GM18909 (cell line): Measurements from ENCODE around the gene C12orf57.

Source experiments
- ATAC-seq: cut with Tn5 transposase; IDR thresholded peaks from one replicate; pipeline ENCODE4 v1.9.1; 2021; ENCODE audit warnings: mild to moderate bottlenecking; ENCODE audit not compliant: unreplicated experiment, poor library complexity

Gene C12orf57

DNA sequence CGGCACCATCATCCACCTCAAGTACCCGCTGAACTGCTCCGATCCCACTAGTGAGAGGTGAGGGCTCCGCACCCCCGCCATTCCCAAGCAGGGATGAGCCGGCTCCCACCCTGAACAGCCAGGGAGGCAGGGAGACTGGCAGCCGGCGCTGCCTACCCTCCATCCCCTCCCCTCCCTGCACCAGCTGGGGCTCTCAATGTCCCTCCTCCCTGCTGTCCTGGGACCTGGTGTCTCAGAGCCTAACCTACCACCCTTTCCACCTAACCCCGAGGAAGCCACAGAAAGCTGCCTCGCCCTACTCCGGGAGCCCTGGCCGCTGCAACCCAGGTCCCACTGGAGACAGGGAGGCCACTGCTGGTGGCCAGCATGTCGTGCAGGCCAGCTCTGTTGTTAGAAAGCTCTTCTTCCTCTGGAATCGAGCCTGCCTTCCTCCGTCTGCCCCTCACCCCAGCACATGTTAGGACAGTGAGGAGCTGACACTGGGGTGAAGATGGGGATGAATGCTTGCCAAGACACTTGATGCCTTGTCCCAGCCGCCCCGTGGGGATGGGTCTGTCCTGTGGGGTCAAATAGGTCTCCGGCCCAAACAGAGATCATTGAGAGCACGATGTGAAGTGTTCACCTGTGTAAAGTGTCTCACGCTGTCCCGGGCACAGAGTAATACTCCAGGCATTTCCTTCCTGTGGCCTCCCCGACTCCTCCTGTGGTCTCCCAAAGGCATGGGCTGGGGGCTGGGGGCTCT lies 8.5 kb downstream of the C12orf57 start:
- no peak for ATAC-seq

DNA sequence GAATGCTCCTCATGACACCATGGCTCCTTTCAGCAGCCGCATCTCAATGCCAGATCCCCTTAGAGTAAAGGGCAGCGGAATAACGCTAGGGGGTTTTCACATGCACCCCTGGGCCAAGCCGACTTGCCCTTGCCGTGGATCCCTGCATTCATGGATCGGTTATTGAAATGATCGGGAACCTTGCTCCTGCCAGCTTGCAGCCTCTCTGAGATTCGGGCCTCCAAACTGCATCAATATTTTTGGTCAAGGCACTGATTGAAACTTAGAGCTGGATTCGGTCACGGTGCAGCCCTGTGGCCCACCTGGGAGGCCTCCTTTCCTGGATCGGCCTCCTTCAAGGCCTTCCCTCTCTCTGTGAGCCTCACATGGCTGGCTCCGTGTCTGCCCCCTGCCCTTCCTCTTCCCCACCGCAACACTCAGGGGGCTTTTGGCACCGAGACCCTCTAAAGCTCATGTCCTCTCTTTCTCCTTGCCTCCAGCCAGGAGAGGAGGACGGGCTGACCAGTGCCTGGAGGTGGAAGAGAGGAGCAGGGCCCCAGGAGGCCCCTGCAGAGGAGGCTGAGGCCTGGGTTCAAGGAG lies 9.1 kb downstream of the C12orf57 start:
- ATAC-seq, result no peak

DNA sequence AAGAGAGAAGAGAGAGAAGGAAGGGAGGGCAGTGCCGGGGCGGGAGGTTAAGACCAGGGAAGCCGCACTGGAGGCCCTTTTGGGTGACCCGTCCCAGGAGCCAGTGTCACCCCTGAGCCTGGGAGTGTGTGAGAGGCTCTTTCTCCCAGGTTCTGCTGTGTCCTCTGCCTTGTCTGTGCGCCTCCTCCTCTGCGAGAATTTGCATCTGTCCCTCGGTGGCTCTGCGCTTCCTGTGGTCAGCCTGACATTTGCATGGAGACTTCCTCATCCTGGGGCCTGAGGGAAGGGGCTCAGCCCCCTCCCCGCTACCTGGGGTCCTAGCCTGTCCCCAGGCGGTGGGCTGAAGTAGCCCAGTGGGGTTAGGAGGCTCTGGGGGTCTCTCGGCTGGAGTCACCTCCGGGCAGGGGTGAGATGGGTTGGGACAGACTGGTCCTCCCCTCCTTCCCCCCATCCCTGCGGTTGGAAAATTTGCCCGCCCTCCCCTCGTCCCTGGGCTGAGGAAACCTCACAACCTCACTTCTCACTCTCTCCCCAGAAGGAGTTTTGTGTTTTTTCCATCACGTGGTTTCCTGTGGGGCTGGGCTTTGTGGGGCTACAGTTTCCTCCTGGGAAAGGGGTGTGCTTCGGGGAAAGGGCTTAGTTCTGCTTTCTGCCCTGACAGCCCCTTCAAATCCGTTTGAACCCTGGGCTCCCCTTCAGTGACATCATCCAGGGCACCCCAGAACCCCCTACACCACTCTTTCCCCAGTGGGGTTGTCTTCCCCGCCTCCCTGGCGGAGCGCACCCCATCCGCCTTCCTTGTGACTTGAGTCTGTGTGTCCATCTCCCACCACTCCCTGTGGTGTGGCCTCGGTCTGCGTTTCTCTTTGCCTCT lies 9.9 kb downstream of the C12orf57 start:
- ATAC-seq, result peak; percentile 52

DNA sequence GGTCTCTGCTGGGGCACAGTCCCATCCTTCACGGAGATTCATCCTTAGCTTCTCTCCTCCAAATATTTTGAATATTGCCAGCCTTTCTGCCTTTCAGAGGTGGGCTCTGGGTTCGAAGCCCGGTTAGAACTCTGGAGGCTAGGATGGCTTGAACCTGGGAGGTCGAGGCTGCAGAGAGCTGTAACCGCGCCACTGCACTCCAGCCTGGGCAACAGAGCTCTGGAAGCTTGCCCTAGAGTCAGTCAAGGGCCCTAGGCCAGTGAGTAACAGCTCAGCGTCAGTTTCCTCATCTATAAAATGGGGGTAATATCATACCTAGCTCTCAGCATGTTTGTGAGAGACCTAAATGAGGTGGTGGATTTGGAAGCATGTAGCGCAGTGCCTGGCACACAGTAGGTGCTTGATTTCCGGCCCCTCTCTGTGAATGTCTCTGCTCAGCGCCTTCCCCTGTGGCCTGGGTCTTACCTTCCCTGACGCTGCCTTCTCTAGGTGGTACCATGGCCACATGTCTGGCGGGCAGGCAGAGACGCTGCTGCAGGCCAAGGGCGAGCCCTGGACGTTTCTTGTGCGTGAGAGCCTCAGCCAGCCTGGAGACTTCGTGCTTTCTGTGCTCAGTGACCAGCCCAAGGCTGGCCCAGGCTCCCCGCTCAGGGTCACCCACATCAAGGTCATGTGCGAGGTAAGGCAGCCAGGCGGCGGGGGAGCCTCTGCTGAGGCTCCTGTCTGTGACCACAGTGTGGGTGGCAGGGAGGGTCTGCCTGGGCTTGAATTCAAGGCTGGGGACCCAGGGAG lies 10.7 kb downstream of the C12orf57 start:
- ATAC-seq, result no peak

DNA sequence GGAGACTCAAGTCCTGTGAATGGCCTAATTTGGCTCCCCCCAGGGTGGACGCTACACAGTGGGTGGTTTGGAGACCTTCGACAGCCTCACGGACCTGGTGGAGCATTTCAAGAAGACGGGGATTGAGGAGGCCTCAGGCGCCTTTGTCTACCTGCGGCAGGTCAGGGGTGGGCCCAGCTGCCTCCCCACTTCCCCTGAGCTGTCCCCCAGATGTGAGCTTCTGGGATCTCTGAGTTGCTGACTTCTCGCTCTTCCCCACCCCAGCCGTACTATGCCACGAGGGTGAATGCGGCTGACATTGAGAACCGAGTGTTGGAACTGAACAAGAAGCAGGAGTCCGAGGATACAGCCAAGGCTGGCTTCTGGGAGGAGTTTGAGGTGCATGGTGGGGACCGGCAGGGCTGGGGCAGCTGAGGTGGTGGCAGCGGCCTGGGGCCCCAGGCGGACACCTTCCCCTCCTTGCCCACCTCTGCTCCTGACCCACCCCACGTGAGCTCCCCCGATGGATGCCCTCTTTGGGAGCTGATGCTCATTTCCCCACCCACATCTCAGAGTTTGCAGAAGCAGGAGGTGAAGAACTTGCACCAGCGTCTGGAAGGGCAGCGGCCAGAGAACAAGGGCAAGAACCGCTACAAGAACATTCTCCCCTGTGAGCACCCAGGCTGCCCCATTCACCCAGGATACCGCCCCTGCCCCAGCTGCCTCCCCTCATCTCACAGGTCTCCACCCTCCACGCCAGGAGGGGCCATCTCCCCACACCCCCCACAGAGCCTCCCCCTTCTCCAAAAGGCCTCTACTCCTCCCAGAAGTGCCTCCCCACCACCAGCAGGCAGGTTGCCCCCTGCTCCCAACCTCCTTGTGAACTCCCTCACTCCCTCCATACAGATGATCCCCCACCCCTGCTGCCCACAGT lies 11.5 kb downstream of the C12orf57 start:
- ATAC-seq, result no peak

DNA sequence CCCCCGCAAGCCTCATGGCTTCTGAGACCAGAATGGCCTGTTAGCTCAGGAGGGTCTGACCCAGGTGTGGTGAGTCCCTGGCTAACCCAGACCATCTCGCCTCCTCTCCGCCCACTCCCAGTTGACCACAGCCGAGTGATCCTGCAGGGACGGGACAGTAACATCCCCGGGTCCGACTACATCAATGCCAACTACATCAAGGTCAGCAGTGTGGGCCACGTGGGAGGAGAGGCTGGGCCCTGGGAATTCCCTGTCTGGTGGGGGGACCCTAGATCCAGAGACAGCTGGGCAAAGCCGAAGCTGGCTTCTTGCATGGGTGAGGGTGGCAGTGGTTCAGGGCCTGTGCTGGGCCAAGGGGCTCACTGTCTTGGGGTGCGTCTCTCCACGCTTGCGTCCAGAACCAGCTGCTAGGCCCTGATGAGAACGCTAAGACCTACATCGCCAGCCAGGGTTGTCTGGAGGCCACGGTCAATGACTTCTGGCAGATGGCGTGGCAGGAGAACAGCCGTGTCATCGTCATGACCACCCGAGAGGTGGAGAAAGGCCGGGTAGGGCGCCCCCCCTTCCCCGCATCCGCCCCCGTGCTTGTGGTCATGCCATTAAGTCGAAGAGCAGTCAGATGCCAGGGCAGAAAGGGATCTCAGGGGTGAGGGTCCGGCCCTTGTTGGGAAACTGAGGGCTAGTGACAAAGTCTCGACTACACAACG lies 12.4 kb downstream of the C12orf57 start:
- ATAC-seq, result no peak

DNA sequence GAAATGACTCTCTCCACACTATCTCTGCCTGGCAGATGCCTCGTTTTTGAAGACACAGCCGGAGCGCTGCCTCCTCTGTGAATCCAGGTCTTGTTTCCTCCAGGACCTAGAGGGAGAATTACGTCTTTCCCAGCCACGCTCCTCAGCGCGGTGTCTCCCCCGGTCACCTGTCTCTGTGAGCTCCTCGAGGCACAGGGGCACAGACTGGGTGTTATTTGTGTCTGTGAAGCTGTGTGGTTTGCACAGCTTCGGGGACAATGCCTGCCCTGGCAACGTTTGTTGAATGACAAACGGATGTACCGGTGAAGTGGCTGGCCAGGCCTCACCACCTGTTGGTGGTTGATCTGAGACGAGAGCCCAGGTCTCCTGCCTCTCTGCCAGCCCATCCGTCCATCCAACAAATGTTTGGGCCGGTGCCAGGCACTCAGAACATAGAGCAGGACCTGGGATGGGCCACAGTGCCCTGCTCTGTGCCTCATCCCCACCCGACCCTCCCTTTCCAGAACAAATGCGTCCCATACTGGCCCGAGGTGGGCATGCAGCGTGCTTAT lies 13.4 kb downstream of the C12orf57 start:
- no peak for ATAC-seq

DNA sequence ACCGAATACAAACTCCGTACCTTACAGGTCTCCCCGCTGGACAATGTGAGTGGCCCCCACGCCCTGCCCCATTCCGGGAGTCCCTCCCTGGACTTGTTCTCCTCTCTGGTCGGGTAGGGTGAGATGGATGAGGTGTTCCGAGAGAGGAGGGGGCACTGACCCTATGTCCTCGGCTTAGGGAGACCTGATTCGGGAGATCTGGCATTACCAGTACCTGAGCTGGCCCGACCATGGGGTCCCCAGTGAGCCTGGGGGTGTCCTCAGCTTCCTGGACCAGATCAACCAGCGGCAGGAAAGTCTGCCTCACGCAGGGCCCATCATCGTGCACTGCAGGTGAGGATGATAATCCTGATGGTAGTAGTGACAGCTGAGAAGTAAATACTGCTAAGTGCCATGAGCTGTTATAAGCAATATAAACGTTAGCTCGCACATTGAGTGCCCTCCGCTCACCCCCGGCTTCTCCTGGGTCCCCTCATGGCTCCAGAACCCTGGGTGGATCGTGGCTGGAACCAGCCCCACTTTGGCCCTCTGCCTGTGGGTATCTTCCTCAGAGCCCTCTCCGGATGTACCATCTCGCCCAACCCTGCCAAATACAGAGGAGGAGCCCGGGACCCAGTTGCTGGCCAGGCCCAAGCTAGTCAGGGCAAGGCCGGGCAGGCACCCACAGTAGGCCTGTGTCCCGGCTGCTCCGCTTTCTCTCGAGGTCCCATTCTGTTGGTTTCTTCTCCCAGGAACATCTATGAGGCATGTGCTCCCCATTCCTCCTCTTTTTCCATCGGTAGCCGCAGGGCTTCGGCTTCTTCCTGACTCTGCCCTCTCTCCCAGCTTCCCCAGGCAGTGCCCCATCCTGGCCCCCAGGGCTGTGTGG lies 14.2 kb downstream of the C12orf57 start:
- no peak for ATAC-seq

DNA sequence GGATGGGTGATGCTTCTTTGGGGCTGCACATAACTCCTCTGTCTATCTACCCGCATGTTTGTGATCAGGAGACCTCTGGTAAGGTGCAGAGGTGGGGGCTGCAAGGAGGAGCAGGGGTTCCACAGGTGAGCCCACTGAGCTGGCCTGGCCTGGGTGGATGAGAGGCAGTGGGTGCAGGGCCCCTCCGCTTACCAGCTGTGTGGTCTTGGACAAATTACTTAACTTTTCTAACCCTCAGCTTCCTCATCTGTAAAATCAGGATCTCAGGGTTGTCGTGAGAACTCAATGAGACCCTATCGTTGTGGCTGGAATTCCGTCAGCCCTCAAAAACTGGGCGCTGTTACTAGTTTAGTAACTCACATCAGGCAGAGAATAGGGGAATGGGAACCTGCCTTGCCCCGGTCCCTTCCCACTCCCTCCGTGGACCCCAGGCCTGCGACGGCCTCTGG lies 14.8 kb downstream of the C12orf57 start:
- no peak for ATAC-seq

DNA sequence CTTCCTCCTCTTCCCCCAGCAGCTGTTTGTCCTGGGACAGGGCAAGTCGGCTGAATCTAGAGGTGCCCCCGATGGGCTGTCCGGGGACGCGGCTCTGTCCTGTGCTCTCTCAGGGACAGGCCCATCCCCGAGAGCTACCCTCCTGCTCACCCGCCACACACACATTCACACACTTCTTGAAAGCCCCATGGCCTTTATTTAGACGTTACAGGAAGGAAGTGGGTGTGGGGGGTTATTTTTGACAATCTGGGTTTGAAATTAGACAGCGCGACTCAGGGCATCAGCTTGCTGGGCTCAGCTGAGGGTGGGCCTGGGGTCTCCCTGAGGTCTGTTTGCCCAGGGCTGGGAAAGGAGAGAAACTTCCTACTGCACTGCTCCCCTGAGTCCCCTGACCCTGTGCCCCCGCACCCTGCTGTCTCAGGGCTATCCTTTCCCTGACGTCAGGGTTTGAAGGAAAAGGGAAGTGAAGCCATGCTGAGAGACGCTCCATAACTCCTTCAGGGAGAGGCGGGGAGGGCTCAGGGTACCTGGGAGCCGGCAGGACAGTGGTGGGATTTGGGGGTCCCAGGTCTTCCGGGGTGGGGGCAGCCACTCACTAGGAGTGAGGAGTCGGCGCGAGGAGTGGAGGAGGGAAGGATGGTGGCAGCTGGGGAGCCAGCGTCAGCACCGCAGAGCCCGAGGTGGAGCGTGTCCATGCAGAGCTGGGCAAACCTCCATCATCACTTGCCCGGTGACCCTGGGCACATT lies 15.4 kb downstream of the C12orf57 start:
- peak; percentile 58 for ATAC-seq

DNA sequence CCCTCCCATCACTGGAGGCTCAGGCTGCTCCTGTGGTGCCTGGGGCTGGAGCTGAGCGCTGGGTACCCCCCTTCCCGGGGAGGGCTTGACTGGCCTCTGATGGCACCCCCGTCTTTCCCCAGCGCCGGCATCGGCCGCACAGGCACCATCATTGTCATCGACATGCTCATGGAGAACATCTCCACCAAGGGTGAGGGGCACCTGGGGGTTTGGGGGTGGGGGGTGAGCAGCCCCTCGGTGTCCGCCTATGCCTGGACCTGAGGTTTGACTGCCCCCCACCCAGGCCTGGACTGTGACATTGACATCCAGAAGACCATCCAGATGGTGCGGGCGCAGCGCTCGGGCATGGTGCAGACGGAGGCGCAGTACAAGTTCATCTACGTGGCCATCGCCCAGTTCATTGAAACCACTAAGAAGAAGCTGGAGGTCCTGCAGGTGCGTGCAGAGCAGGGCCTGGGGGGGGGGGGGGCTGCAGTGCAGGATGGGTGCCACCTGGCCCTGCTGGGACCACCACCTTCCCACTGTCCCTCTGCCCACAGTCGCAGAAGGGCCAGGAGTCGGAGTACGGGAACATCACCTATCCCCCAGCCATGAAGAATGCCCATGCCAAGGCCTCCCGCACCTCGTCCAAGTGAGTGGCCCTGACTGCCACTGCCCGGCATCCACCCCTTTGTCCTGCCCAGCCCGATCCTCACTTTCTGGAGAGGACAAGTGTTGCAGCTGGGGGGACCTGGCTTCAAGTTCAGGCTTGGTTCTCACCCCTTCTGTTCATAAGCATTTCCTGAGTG lies 16.2 kb downstream of the C12orf57 start:
- no peak for ATAC-seq

DNA sequence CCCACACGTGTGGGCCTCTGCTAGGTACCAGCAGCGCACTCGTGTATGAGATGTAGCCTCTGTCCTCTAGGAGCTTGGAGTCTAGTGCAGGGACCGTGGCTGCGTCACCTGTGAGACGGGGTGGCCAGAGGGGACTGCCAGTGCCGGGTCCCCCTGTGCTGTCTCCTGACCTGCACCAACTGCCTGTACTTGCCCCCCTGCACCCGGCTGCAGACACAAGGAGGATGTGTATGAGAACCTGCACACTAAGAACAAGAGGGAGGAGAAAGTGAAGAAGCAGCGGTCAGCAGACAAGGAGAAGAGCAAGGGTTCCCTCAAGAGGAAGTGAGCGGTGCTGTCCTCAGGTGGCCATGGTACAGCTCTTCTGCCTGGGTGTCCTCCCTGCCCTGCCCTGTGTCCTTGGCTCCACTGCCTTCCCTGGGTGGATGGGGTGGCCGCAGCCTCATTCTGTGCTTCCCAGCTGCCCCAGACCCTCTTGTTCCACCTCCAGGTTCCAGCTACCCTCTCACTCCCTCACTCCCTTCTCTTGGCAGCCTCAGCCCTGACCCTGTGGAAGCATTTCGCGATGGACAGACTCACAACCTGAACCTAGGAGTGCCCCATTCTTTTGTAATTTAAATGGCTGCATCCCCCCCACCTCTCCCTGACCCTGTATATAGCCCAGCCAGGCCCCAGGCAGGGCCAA lies 16.9 kb downstream of the C12orf57 start:
- ATAC-seq, result no peak

DNA sequence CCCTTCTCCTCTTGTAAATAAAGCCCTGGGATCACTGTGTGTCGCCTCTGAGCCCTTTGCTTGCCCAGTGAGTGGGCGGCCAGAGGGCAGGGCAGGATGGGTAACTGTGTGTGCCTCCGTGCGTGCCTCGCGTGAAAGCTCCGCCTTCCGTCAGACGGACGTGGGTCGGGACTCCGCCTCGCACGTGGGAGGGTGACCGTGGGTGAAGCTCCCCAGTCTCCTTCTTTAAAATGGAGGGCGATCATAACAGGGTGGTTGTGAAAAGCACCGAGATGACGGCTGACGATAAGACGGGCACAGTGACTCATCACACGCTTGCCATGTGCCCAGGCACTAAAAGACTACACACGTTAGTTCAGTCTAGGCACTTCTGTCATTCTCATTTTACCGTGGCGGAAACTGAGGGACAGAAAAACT lies 17.5 kb downstream of the C12orf57 start:
- no peak for ATAC-seq

DNA sequence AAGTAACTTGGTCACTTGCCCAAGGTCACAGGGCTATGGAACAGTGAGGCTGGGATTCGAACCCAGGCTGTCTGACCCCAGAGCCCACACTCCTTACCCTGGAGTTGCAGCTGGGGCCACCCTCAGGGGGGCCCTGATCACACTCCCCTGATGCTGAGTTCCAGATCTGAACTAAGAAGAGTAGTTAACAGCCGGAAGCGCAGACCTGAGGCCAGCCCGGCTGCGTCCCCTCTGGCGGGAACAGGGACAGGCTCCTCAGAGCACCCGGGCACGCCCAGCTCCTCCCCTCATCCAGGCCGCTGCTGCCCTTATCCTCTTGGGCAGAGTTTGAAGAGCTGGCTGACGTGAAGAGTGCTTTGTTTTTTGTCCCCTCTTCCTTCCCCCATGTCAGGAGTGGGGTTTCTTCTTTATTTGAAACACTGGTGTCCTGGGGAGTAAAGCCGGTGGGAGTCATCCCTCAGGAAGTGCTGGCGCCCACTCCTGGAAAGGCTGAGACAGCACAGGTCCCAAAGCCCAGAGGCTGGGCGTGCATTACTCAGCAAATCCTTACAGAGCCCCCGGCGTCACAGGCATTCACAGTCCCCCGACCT lies 18.0 kb downstream of the C12orf57 start:
- no peak for ATAC-seq
